ENCODE data around the gene KIAA0825.

Gene KIAA0825

DNA sequence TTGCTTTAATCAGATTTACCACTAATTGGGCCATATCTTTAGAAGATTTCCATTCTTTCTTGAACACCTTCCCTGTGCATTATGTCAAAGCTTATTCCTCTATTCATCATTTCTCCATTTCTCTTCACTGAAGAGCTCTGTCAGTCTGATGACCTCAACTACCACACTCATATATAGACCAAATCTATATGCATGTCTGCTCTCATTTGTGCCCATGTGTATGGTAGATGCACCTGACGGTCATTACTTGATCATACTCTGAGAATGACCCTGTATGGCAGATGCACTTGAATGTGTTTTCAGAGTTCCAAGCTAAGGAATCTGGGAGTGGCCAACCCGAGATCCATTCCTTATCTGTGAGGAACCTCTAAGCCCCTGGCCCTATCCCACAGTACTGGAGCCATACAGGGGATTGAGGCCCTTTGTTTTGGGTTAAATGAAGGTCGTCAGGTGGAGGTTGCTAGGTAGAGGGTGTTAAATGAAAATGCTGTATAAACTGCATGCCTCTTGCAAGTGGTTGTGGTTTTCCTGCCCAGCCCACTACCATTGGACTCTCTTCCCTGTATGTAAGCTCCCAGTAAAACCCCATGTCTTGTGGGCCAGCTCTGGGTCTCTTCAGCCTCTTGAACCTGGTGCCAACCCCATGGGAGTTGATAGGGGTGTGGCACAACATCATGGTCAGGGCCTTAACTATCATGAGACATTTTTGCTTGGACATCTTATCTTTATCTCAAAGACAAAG, 229.5 kb downstream of the KIAA0825 start:
- no peak for DNase-seq (ENCODE audit: low read depth, low spot score)

DNA sequence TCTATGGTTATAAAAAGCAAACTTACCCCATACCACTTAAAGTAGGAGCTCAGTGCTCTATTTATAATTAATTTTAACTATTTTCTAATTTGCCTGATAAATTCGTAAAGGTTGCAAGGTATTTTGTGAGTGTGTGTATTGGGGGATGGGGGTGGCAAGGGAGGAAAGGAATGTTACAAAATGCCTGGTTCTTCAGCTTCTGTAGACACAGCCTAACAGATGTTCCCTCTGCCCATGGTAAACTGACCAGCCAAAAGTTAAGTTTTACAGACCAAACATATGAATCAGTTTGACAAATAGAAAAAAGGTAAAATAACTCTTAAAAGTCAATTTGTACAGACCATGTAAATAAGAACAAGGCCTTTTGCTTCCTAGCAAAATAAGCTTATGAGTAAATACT, 232.6 kb downstream of the KIAA0825 start:
- TF ChIP-seq SUZ12 (IDR thresholded peaks at IDR 0.05; ENCODE audit: extremely low read depth, insufficient read depth, insufficient read length) = no peak
- no peak for TF ChIP-seq ZNF274 (IDR thresholded peaks at IDR 0.05; ENCODE audit: low read depth, low read length)
- no peaks in the 10 kb centered on the region for H3K27me3 ChIP-seq (ENCODE audit: insufficient read depth, insufficient read length)
- H3K9me3 ChIP-seq (ENCODE audit: insufficient read depth, low read length) = no peaks in the 10 kb centered on the region
- no peak overlapping the region for H3K4me3 ChIP-seq (ENCODE audit: insufficient read length, low read depth)
- H3K36me3 ChIP-seq (ENCODE audit: insufficient read depth, insufficient read length, low read length) = no peaks in the 10 kb centered on the region
- no peak overlapping the region for H3K9ac ChIP-seq (ENCODE audit: insufficient read length, low read depth)
- no peaks in the 10 kb centered on the region for H3K4me1 ChIP-seq (ENCODE audit: insufficient read depth, insufficient read length)
- DNase-seq (ENCODE audit: low read depth, low spot score) = no peak

More for the DNA sequence above, 229.5 kb downstream of the KIAA0825 start:
- Histone ChIP-seq H3K36me3 (ENCODE audit: insufficient read depth, insufficient read length, low read length) (no peaks in the 10 kb centered on the region), H3K4me3 (ENCODE audit: insufficient read length, low read depth) (no peak overlapping the region), H3K9ac (ENCODE audit: insufficient read length, low read depth) (no peak overlapping the region), H3K4me1 (ENCODE audit: insufficient read depth, insufficient read length) (no peaks in the 10 kb centered on the region), H3K27me3 (ENCODE audit: insufficient read depth, insufficient read length) (no peaks in the 10 kb centered on the region), H3K9me3 (ENCODE audit: insufficient read depth, low read length) (no peaks in the 10 kb centered on the region)
- TF ChIP-seq YY1 (IDR thresholded peaks at IDR 0.05; ENCODE audit: insufficient read depth, insufficient read length) (no peak), ZNF274 (IDR thresholded peaks at IDR 0.05; ENCODE audit: low read depth, low read length) (no peak), SUZ12 (IDR thresholded peaks at IDR 0.05; ENCODE audit: extremely low read depth, insufficient read depth, insufficient read length) (no peak)

DNA sequence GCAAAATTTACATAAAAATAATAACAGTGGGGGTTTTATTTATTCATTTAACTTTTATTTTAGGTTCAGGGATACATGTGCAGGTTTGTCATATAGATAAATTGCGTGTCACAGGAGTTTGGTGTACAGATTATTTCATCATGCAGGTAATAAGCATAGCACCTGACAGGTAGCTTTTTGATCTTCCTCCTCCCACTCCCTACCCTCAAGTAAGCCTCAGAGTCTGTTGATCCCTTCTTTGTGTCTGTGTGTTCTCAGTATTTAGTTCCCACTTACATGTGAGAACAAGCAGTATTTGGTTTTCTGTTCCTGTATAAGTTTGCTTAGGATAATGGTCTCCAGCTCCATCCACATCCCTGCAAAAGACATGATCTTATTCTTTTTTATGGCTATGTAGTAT, 240.3 kb downstream of the KIAA0825 start:
- no peaks in the 10 kb centered on the region for H3K36me3 ChIP-seq (ENCODE audit: insufficient read depth, insufficient read length, low read length)
- no peaks in the 10 kb centered on the region for H3K27me3 ChIP-seq (ENCODE audit: insufficient read depth, insufficient read length)
- no peaks in the 10 kb centered on the region for H3K9me3 ChIP-seq (ENCODE audit: insufficient read depth, low read length)
- H3K4me3 ChIP-seq (ENCODE audit: insufficient read length, low read depth) = no peak overlapping the region
- no peak overlapping the region for H3K9ac ChIP-seq (ENCODE audit: insufficient read length, low read depth)
- no peak for DNase-seq (ENCODE audit: low read depth, low spot score)
- TF ChIP-seq YY1 (IDR thresholded peaks at IDR 0.05; ENCODE audit: insufficient read depth, insufficient read length) = no peak
- TF ChIP-seq SUZ12 (IDR thresholded peaks at IDR 0.05; ENCODE audit: extremely low read depth, insufficient read depth, insufficient read length) = no peak
- no peak for TF ChIP-seq ZNF274 (IDR thresholded peaks at IDR 0.05; ENCODE audit: low read depth, low read length)
- no peaks in the 10 kb centered on the region for H3K4me1 ChIP-seq (ENCODE audit: insufficient read depth, insufficient read length)

DNA sequence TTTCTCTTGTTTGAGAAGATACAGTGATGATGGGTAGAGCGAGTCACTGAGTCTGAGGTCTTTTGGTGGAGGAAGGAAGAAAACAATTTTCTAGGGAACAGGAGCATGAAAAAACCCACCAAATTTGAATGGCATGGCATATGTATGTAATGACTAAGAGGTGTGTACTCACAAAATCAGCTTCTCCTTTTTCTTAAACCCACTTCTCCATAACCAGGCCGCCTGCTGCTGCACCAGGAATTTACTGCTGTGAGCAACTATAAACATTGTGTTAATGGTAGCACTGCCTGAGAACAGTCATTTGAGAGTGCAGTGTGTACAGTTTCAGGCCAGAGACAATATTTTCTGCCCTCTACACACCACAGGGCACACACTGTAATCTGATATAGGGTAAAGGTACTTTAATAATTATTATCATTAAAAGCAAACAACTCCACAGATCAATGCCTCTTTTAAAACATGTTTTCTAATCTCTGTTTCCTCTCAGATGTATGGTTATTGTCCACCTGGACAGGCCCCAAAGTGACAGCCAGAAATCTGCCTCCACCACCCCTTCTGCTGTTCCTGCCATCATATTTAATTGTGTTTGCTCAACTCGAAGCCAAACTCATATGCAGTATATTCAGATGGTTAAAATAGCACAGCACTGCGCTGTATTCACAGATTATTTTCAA, 241.6 kb downstream of the KIAA0825 start:
- DNase-seq (ENCODE audit: low read depth, low spot score) = no peak
- no peak for TF ChIP-seq YY1 (IDR thresholded peaks at IDR 0.05; ENCODE audit: insufficient read depth, insufficient read length)
- TF ChIP-seq SUZ12 (IDR thresholded peaks at IDR 0.05; ENCODE audit: extremely low read depth, insufficient read depth, insufficient read length) = no peak
- no peak for TF ChIP-seq ZNF274 (IDR thresholded peaks at IDR 0.05; ENCODE audit: low read depth, low read length)
- Histone ChIP-seq H3K4me3 (ENCODE audit: insufficient read length, low read depth) (no peak overlapping the region), H3K27me3 (ENCODE audit: insufficient read depth, insufficient read length) (no peaks in the 10 kb centered on the region), H3K4me1 (ENCODE audit: insufficient read depth, insufficient read length) (no peaks in the 10 kb centered on the region), H3K36me3 (ENCODE audit: insufficient read depth, insufficient read length, low read length) (no peaks in the 10 kb centered on the region), H3K9me3 (ENCODE audit: insufficient read depth, low read length) (no peaks in the 10 kb centered on the region), H3K9ac (ENCODE audit: insufficient read length, low read depth) (no peak overlapping the region)

DNA sequence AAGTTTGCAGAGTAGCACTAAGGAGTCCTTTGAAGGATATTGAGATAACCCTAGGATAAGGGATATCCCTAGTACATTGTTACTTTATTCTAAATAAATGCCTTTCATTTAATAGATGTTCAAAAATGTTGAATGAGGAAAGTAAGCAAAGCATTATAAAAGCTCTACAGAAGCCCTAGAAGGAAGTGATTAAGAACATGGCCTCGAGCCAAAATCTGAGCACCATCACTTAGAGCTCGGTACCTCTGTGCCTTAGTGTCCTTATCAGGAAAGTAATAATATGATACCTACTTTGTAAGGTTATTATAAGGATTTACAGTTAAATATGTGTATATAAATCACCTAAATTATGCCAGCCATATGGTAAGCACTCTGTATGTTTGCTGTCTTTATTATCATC, 242.6 kb downstream of the KIAA0825 start:
- no peak for DNase-seq (ENCODE audit: low read depth, low spot score)

DNA sequence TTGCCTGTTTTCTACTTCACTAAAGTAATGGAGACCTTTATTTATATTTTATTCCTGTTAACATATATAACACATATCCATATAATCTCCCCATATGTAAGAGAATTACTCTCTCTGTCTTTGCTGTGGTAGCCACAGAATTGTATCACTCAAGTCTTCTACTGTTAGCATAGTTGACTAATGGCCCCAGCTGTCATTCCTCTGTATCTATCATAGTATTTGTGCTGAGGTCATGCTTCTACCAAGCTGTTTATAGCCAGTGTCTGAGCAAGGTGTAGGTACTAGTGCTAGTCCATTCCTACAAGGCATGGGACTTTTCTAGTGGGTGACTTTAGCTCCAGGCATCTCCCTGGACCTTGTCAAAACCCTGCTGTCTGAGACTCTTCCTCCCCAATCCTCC, 244.1 kb downstream of the KIAA0825 start:
- TF ChIP-seq YY1 (IDR thresholded peaks at IDR 0.05; ENCODE audit: insufficient read depth, insufficient read length) (no peak), ZNF274 (IDR thresholded peaks at IDR 0.05; ENCODE audit: low read depth, low read length) (no peak), SUZ12 (IDR thresholded peaks at IDR 0.05; ENCODE audit: extremely low read depth, insufficient read depth, insufficient read length) (no peak)
- DNase-seq (ENCODE audit: low read depth, low spot score) = no peak
- H3K9me3 ChIP-seq (ENCODE audit: insufficient read depth, low read length) = no peaks in the 10 kb centered on the region
- no peak overlapping the region for H3K4me3 ChIP-seq (ENCODE audit: insufficient read length, low read depth)
- H3K36me3 ChIP-seq (ENCODE audit: insufficient read depth, insufficient read length, low read length) = no peaks in the 10 kb centered on the region
- no peaks in the 10 kb centered on the region for H3K27me3 ChIP-seq (ENCODE audit: insufficient read depth, insufficient read length)
- H3K4me1 ChIP-seq (ENCODE audit: insufficient read depth, insufficient read length) = no peaks in the 10 kb centered on the region
- H3K9ac ChIP-seq (ENCODE audit: insufficient read length, low read depth) = no peak overlapping the region

More for the DNA sequence above, 242.6 kb downstream of the KIAA0825 start:
- Histone ChIP-seq H3K9ac (ENCODE audit: insufficient read length, low read depth) (no peak overlapping the region), H3K36me3 (ENCODE audit: insufficient read depth, insufficient read length, low read length) (no peaks in the 10 kb centered on the region), H3K4me1 (ENCODE audit: insufficient read depth, insufficient read length) (no peaks in the 10 kb centered on the region), H3K27me3 (ENCODE audit: insufficient read depth, insufficient read length) (no peaks in the 10 kb centered on the region), H3K9me3 (ENCODE audit: insufficient read depth, low read length) (no peaks in the 10 kb centered on the region), H3K4me3 (ENCODE audit: insufficient read length, low read depth) (no peak overlapping the region)
- TF ChIP-seq YY1 (IDR thresholded peaks at IDR 0.05; ENCODE audit: insufficient read depth, insufficient read length) (no peak), ZNF274 (IDR thresholded peaks at IDR 0.05; ENCODE audit: low read depth, low read length) (no peak), SUZ12 (IDR thresholded peaks at IDR 0.05; ENCODE audit: extremely low read depth, insufficient read depth, insufficient read length) (no peak)

DNA sequence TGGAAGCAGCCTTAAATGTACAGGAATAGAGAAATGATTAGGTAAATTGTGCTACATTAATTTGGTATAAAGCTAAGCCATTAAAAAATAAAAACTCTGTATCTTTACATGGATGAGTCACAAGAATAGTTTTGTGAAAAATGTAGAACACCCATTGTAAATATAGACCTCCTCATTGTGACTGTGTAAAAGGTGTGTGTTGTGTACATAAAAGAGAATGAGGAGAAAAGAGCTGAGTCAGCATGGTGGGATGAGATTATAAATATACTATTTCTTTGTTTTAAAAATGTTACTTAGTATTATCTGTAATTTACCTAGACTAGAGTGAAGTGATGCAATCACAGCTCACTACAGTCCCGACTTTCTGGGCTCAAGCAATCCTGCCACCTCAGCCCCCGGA, 250.5 kb downstream of the KIAA0825 start:
- Histone ChIP-seq H3K9ac (ENCODE audit: insufficient read length, low read depth) (no peak overlapping the region), H3K27me3 (ENCODE audit: insufficient read depth, insufficient read length) (no peaks in the 10 kb centered on the region), H3K9me3 (ENCODE audit: insufficient read depth, low read length) (no peaks in the 10 kb centered on the region), H3K4me1 (ENCODE audit: insufficient read depth, insufficient read length) (no peaks in the 10 kb centered on the region), H3K4me3 (ENCODE audit: insufficient read length, low read depth) (no peak overlapping the region), H3K36me3 (ENCODE audit: insufficient read depth, insufficient read length, low read length) (no peaks in the 10 kb centered on the region)
- DNase-seq (ENCODE audit: low read depth, low spot score) = no peak
- TF ChIP-seq YY1 (IDR thresholded peaks at IDR 0.05; ENCODE audit: insufficient read depth, insufficient read length) (no peak), ZNF274 (IDR thresholded peaks at IDR 0.05; ENCODE audit: low read depth, low read length) (no peak), SUZ12 (IDR thresholded peaks at IDR 0.05; ENCODE audit: extremely low read depth, insufficient read depth, insufficient read length) (no peak)
